Effector memory CD4-positive, alpha-beta T cell (primary cell): ENCODE measurements around the gene TC2N.
"Not testable (repeated sequence)": the region's sequence is repeated elsewhere in the genome, so short reads cannot be mapped to it uniquely, and the experiment has no call there.

Source experiments
- DNase-seq, 3 donors: peaks; one replicate each; pipeline ENCODE4 v3.0.0-alpha.2; 2020
- H3K27ac ChIP-seq: 2 replicates; pipeline ENCODE4 v1.7.0; 2013; ENCODE audit warnings: mild to moderate bottlenecking, low read length, moderate library complexity; ENCODE audit not compliant: insufficient read depth, poor library complexity, severe bottlenecking
- H3K27me3 ChIP-seq: replicated peaks from 2 replicates; pipeline ENCODE4 v1.7.0; 2013; ENCODE audit warnings: mild to moderate bottlenecking, low read length; ENCODE audit not compliant: insufficient read depth, control insufficient read depth, poor library complexity, severe bottlenecking
- H3K36me3 ChIP-seq: 2 replicates; pipeline ENCODE4 v1.7.0; 2013; ENCODE audit warnings: mild to moderate bottlenecking, low read length, moderate library complexity; ENCODE audit not compliant: control insufficient read depth, insufficient read depth
- H3K4me1 ChIP-seq: 2 replicates; pipeline ENCODE4 v1.7.0; 2013; ENCODE audit warnings: low read length, mild to moderate bottlenecking; ENCODE audit not compliant: control insufficient read depth, insufficient read depth, poor library complexity, severe bottlenecking
- H3K4me3 ChIP-seq: 2 replicates; pipeline ENCODE4 v1.7.0; 2013; ENCODE audit warnings: low read length, low read depth, mild to moderate bottlenecking; ENCODE audit not compliant: insufficient read depth, poor library complexity, severe bottlenecking
- H3K9me3 ChIP-seq: 2 replicates; pipeline ENCODE4 v1.7.0; 2013; ENCODE audit warnings: mild to moderate bottlenecking, low read length, moderate library complexity; ENCODE audit not compliant: control insufficient read depth

The TC2N gene

DNA sequence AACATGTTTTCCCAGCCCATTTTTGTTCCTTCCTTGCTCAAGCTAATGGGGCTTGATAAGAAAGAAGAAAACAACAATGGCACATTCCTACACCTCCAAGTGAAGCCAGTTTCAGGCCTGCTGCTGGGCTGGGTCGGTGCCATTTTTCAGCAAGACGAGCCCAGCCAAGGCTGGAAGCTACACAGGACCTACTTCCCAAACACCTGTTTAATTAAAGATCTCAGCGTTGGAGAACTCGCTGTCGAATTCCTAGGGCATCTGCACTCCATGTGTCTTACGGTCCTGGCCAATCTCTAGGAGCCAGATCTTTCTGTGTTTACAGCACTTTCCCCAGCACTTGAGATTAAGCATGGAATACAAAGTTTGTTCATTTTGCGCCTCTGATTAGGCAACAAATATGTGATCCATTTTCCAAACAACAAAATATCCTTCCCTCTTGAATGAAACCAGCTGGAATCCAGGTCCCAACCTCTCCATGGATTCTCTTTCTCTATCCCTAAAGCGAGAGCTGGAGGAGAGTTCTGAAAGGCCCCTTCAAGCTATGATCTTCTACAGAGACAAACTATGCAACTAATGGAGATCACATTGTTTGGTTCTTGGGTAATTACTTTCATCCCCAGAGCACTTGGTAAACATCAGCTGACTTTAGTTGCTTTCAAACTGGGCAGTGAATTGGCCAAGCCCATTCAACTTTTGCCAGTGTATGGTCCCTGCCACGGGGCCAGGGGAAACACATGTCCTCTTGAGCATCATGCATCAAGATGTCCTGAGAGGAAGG lies 34.3 kb upstream of the TC2N start:
- no peaks in the 10 kb centered on the region for H3K27me3 ChIP-seq
- no peak for DNase-seq

DNA sequence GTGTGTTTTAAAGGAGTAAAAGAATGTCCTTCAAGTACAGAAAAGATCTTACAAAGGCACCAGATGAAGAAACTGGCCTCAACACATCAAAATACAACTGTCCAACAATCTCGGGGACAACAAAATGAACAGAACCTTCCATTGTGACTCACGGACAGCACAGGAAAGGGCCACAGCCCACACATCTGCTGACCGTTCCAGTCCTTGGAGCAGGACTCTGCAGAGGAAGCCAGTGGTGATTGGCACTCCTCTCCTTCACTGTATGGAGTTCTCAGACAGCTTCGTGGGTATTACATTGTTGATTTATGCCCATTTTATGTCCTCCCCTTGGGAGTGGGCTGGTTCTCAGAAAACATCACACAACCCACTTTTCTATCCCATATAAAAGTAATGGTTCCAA lies 32.5 kb upstream of the TC2N start:
- Histone ChIP-seq H3K4me1 (no peaks in the 10 kb centered on the region), H3K4me3 (no peak overlapping the region), H3K9me3 (no peaks in the 10 kb centered on the region), H3K27ac (no peak overlapping the region), H3K36me3 (no peaks in the 10 kb centered on the region), H3K27me3 (no peaks in the 10 kb centered on the region)
- DNase-seq: no peak

More for the DNA sequence above, 34.3 kb upstream of the TC2N start:
- H3K36me3 ChIP-seq: no peaks in the 10 kb centered on the region
- H3K4me3 ChIP-seq: no peak overlapping the region
- no peaks in the 10 kb centered on the region for H3K9me3 ChIP-seq
- no peaks in the 10 kb centered on the region for H3K4me1 ChIP-seq
- H3K27ac ChIP-seq: no peak overlapping the region

DNA sequence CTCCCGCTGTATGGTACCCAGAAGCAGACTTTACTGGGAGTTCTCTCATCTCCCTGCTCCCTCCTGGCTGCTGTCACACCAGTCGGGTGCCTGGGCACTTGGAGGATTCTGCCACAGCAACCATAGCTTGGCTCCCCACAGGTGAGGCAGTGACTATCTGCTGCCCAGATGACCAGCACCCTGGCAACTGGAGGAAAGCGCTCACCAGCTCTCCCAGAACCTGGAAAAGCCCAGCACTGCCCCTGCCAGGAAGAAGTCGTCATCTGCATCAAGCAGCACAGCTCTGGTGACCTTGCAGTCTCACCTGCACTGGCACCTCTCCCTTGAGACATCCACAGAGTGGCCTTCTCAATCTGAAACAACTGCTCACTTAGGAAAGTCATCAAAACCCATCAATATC lies 31.9 kb upstream of the TC2N start:
- H3K27me3 ChIP-seq: no peaks in the 10 kb centered on the region
- no peak for DNase-seq
- no peaks in the 10 kb centered on the region for H3K9me3 ChIP-seq
- no peak overlapping the region for H3K4me3 ChIP-seq
- H3K27ac ChIP-seq: no peak overlapping the region
- H3K36me3 ChIP-seq: no peaks in the 10 kb centered on the region
- H3K4me1 ChIP-seq: no peaks in the 10 kb centered on the region

DNA sequence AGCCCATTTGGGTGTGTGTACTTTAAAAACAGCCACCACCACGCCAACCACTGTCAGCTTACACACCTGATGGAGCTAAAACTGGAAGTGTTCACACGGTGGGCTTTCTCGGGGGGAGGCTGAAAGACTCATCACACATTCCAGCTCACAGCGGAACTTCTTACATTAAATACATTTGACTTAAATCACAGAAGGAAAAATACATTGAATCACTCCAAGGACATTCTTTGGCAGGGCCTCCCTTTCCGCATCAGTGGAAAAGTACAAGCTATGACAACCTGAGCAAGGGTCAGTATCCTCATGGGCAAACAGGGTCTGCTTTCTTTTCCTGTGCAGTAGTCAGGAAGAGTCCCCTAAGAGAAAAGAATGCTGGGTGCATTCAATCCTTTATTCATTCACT lies 31.0 kb upstream of the TC2N start:
- Histone ChIP-seq H3K36me3 (no peaks in the 10 kb centered on the region), H3K27ac (no peak overlapping the region), H3K9me3 (no peaks in the 10 kb centered on the region), H3K27me3 (no peaks in the 10 kb centered on the region), H3K4me3 (no peak overlapping the region), H3K4me1 (no peaks in the 10 kb centered on the region)
- DNase-seq: no peak

DNA sequence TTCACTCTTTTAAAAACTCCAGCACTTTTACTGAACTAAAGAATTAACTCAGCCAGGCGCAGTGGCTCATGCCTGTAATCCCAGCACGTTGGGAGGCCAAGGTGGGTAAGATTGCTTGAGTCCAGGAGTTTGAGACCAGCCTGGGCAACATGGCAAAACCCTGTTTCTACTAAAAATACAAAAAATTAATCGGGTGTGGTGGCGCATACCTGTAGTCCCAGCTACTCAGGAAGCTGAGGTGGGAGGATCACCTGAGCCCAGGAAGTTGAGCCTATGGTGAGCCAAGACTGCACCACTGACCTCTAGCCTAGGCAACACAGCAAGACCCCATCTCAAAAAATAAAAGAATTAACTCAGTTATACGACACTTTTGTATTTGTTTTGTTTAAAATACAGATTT lies 30.4 kb upstream of the TC2N start:
- not testable (repeated sequence) for DNase-seq

DNA sequence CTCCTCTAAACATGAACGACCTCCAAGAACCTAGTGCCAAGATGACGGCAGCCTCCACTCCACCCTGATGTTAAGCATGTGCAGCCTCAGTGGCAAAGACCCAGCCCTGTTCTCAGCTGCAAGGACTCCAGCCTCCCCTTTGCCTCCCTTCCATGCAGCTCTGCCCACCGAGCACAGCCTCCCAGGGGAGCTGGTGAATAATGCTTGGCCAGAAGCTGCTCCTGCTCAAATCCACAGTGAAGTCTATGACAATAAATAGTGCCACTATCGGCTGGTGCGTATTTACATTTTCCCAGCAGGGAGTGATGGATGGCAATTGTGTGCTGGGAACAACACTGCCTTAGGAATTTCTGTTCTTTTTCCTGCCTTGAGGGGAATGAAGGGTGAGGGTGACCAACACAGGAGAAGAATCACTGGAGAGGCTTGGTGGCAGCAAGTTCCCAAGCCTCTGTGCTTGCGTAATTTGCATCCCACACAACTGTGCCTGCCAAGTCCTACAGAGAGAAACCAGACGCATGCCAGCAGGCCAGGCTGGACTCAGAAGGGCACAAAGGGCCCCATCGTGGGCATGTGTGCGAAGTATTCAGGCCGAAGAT lies 29.9 kb upstream of the TC2N start:
- no peak overlapping the region for H3K27ac ChIP-seq
- H3K4me1 ChIP-seq: no peaks in the 10 kb centered on the region
- H3K27me3 ChIP-seq: no peaks in the 10 kb centered on the region
- DNase-seq: no peak
- H3K9me3 ChIP-seq: no peaks in the 10 kb centered on the region
- no peak overlapping the region for H3K4me3 ChIP-seq
- no peaks in the 10 kb centered on the region for H3K36me3 ChIP-seq

More for the DNA sequence above, 30.4 kb upstream of the TC2N start:
- not testable (repeated sequence) for H3K4me3 ChIP-seq, H3K4me1 ChIP-seq, H3K9me3 ChIP-seq, H3K27me3 ChIP-seq, H3K27ac ChIP-seq, H3K36me3 ChIP-seq

DNA sequence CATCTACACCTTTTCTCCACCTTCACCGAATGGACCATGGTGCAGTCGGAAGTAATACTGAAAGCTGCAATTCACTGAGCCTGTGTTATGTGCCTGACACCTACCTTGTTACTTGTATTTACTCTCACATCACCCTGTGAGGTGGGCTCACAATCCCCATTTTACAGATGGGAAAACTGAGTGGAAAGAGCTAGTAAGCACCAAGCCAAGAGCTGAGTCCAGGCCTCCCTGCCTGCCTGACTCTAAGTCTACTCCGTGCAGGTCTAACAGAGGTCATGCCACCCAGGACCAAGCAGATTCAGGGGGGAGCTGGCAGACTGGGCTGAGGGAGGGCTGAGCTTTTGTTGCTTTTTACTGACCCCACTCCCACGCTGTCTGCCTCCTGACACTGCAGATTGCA lies 29.1 kb upstream of the TC2N start:
- no peak overlapping the region for H3K27ac ChIP-seq
- no peaks in the 10 kb centered on the region for H3K4me1 ChIP-seq
- no peak for DNase-seq
- no peaks in the 10 kb centered on the region for H3K27me3 ChIP-seq
- no peak overlapping the region for H3K4me3 ChIP-seq
- H3K36me3 ChIP-seq: no peaks in the 10 kb centered on the region
- H3K9me3 ChIP-seq: no peaks in the 10 kb centered on the region

DNA sequence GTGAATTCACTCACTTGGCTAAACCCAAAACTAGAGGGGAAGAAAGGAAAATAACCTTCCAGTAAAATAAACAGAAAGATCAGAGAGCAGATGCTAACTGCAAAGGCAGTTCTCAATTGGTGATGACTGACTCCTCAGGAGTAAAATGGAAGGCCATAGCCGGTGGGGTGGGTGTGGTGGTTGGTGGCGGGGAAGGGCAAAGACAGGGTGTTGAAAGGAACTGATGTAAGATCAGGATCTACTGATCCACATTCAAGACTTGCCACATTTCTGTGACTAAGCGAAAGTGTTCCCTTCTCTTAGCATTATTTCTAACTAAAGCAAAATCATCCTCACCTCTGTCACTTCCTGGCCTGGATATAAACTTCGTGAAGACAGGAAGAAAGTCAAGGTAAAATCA lies 26.3 kb upstream of the TC2N start:
- Histone ChIP-seq H3K36me3 (no peaks in the 10 kb centered on the region), H3K9me3 (no peaks in the 10 kb centered on the region), H3K4me1 (peaks cover 20% of the 10 kb centered on the region), H3K4me3 (no peak overlapping the region), H3K27ac (no peak overlapping the region), H3K27me3 (no peaks in the 10 kb centered on the region)
- DNase-seq: no peak

DNA sequence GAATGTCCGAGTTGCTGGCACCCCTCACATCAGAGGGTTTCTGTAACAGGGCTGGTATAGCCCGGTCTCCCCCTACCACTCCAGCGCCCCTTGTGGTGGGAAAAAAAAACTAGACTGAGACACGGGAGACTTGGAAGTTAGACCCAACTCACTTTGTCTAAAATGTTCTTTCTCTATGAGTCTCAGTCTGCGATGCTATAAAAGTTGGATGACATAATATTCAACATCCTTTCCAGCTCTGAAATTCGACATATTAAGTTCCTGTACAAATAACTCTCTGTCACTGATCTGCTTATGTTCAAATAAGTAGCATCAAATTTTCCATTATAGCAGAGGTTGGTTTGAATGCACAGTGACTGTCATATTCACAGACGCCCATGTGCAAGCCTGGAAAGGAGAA lies 25.7 kb upstream of the TC2N start:
- no peak for DNase-seq
- Histone ChIP-seq H3K4me3 (no peak overlapping the region), H3K36me3 (no peaks in the 10 kb centered on the region), H3K9me3 (no peaks in the 10 kb centered on the region), H3K4me1 (peaks cover 20% of the 10 kb centered on the region), H3K27me3 (no peaks in the 10 kb centered on the region), H3K27ac (no peak overlapping the region)

DNA sequence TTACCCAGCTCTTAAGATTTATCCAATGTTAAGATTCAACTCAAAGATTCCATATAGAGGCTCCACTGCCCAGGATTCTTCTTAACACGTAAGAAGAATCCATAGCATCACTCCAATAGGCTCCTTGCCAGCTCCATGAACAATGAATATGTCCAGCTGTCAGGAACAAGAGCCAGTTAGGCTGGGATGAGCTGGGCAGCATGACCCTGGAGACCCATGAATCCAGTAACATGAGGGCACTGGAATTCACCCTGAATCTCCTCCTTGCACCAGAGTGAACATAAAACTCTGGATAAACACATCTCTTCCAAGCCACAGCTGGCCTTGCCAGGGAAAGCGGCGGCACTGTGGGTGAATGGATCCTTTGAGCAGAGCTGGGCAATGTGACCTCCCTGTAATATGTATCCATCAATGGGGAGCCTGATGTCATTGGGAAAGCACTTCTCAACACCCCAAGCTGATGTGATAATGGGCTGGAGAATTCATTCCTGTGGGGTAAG lies 24.4 kb upstream of the TC2N start:
- Histone ChIP-seq H3K9me3 (no peaks in the 10 kb centered on the region), H3K27ac (no peak overlapping the region), H3K4me3 (no peak overlapping the region), H3K4me1 (peaks cover 20% of the 10 kb centered on the region), H3K27me3 (no peaks in the 10 kb centered on the region), H3K36me3 (no peaks in the 10 kb centered on the region)
- DNase-seq: no peak
